GM18507 (cell line): ENCODE data around the gene SLC6A13.
"Not testable (repeated sequence)": the region's sequence is repeated elsewhere in the genome, so short reads cannot be mapped to it uniquely, and the experiment has no call there.

ENCODE experiments used
- DNase-seq: peaks from one replicate; pipeline ENCODE4 v3.0.0; 2011; ENCODE audit warnings: low read depth; ENCODE audit not compliant: insufficient read length; ENCODE audit errors: extremely low spot score
- FAIRE-seq: peaks from 2 replicates; lab custom pipeline; 2011; peaks lifted over from hg19 to GRCh38; lab: Jason Lieb, UNC

The SLC6A13 gene

DNA sequence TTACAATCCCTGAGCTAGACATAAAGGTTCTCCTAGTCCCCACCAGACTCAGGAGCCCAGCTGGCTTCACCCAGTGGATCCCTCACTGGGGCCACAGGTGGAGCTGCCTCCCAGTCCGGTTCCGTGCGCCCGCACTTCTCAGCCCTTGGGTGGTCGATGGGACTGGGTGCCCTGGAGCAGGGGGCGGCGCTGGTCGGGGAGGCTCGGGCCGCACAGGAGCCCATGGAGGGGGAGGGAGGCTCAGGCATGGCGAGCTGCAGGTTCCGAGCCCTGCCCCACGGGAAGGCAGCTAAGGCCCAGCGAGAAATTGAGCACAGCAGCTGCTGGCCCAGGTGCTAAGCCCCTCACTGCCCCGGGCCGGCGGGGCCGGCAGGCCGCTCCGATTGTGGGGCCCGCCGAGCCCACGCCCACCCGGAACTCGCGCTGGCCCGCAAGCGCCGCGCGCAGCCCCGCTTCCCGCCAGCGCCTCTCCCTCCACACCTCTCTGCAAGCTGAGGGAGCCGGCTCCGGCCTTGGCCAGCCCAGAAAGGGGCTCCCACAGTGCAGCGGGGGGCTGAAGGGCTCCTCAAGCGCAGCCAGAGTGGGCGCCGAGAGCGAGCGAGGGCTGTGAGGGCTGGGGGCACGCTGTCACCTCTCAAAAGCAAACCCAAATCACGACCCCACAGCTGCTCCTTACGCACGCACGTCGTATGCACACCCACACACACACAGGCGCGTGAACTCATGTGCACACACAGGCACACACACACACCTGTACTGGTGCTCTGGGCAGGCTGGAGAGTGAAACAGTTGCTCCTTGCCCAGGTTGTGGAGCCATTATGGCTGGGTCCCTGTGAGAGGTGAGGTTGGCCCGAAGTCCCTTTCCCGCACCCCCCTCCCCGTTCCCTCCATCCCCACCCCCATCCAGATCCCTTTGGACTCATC lies 74.4 kb downstream of the SLC6A13 start:
- not testable (repeated sequence) for FAIRE-seq

DNA sequence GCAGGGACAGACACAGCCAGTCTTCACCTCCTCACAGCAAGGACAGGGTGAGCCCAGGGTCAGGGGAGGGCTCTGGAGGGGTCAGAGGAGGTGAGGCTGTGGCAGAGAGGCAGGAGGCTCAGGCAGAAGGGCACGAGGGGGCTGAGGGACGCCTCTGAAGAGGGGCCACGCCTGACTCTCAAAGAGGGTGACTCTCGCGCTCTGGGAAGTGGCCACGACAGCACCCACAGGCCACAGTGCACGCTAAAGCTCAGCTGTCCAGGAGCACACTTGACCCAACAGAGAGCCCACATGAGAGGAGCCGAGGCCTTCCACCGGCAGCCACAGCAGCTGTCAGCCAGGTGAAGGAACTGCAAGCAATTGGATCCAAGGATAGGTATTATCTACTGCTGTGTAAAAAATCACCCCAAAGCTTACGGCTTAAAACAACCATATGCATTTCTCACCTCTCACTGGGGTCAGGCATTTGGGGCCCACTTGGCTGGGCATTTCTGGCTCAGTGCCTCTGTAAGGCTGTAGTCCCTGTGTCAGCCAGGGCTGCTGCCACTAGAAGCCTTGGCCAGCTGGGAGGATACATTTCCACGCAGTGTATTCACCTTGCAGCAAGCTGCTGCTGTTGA lies 76.5 kb downstream of the SLC6A13 start:
- FAIRE-seq (no peak), DNase-seq (no peak)

More for the DNA sequence above, 74.4 kb downstream of the SLC6A13 start:
- not testable (repeated sequence) for DNase-seq

DNA sequence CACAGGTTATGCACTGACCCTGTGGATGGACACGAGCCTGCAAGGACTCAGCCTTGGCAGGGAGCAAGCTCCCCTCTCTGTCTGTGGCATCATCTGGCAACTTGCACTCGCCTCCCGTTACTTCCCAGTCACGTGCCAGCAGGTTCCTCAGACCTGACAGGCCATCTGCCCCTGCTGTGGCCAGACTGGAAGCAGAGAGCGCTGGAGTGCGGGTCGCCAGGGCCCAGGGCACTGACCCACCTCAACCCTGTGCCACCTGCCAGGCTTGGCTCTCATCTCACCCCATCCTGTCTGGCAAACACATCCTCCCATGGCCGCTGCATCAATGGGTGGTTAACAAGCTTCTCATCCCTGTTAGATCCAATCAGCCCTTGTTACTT lies 77.1 kb downstream of the SLC6A13 start:
- DNase-seq (no peak), FAIRE-seq (no peak)

DNA sequence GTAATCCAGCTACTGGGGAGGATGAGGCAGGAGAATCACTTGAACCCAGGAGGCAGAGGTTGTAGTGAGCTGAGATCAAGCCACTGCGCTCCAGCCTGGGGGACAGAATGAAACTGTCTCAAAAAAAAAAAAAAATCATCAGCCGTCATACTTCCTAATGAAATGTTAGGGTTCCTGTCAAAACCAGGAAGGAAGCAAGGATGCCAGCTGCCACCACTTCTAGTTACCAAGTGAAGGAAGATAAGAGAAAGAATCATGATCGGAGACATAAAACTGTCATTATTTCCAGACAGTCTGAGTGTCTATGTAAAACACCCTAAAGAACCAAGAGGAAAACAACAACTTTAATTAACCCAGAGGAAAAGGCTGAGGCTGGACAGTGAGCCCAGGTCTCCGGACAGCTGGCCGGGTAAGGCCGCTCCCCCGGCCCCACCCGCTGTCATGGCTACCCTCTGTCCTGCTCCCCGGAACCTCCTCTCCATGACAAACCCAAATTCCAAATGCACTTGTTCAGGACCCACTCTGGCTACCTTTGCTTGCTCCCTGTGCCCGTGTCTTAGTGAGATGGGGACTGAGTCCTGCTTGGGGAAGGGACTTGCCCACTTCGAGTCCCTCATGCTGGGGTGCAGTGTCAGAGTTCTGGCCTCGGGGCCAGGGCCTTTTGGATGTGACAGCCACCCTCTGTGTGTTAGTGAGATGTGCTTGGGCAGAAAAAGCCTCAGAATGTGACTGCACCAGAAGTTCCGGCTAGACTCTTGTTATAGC lies 77.6 kb downstream of the SLC6A13 start:
- FAIRE-seq (no peak), DNase-seq (no peak)

DNA sequence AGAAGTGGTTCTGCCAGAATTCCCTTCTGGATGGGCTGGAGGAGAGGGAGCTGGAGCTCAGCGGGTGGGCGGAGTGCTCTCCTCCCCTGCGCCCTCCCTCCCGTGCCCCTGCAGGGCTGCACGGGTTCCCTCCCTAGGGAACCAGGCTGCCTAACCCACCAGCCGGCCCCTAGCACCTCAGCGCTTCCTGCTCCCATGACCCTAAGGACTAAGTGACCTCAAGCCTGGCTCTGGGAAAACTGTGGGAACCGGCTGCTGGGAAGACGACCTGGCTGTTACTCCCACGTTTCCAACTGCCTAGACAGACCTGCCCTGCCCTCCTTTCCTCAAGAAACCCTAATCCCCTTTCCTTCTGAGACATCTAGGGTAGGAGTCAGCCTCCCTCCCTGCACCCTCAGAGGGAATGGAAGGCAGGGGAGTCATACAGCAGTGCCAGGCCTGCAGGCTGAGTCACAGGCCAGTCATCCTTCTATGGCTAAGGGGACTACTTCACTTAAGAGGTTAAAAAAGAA lies 80.2 kb downstream of the SLC6A13 start:
- no peak for DNase-seq
- no peak for FAIRE-seq

DNA sequence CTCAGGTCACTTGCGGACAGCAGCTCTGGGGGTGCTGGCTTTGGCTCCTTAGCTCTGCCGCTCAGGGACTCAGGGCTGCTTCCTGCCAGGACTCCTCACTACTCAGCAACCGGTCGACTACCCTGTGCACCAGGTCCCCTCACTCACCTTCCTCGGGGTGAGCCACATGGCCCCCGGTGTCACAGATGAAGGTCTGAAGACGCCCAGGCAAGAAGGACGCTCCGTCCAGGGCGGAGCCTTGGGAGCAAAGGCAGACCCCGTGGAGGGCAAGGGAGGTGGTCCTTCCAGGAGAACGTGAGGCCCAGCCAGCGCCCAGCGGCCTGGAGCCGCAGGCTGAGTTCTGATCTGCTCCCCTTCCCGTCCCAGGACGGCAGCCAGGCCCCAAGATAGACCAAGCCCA lies 80.7 kb downstream of the SLC6A13 start:
- FAIRE-seq = no peak

DNA sequence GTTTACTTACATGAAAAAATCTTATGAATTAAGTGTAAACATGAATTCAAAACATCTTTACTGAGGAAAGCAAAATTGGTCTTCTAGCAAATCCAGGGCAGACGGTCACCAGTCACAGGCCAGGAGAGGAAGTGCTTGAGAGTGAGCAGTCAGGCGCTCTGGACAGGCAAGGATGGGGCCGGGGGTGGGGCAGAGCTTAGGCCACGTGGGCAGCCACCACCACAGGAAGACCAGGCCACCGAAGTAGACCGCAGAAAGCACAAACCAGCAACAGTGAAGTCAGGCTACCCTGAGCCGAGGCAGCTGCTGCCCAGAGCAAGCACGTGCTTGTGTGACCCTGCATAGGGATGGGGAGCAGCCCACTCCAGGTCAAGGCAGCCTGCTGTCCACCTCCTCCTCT lies 82.2 kb downstream of the SLC6A13 start:
- FAIRE-seq (peak; percentile 21), DNase-seq (peak; percentile 50)

More for the DNA sequence above, 80.7 kb downstream of the SLC6A13 start:
- DNase-seq = no peak

DNA sequence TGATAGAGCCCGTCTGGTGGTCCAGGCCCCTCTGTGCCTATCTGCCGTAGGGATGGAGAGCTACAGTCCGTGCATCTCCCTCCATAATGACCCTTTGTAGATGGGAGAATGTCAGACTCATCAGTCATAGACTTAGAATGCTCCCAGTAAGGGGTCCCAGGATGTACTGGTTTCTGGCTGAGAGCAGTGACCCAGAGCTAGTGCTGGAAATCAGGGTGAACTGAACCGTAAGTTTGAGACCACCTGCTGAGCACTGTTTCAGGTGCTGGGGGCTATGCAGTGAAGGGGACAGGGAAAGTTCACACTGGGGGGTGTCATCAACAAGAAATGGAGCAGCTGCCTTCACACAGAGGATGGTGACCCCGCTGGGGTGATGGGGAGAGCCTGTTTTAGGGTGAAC lies 82.8 kb downstream of the SLC6A13 start:
- DNase-seq = no peak
- no peak for FAIRE-seq

DNA sequence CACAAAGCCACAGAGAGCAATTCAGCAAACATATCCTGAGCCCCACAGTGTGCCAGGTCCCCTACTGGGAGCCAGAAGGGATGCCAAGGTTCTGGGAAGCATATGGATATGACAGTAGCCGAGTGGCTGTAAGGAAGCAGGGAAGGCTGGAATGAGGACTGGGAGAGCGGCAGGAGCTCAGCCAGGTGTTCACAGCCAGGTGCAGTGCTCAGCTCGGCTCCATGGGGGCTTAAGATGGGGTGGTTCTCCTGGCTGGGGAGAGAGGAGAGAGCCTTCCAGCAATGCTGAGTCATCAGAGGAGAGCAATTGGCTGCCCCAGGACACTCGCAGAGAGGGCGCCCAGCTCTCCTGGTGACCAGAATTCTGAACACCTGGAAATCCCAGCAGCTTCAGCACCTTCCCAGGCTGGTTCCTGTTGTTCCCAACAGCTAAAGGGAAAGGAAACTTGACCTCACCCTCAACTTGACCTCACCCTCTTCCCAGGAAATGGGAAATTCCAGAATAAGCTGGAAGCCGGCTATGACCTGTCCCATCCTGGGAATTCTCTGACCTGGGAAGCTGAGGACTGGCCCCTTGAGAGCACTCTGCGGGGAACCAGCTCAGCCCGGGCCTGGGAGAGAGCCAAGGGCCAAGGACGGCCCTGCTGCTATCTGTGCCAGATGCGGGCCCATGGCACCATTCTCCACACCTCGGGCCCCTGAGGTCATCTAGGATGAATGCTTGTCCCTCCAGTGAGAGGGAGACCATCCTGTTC lies 83.3 kb downstream of the SLC6A13 start:
- DNase-seq (no peak), FAIRE-seq (no peak)

DNA sequence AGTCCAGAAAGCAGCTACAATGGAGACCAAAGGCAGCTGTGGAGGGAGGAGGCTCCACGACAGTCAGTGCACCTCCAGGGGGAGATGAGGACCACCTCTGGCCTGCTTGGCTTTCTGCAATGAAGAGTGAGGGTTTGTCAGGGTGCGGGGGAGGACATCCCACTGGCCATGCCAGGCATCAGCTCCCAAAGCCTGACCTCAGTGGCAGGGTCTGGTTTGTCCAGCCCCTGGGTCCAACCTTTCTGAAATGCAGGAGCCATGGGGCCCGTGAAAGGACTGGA lies 83.9 kb downstream of the SLC6A13 start:
- no peak for DNase-seq
- no peak for FAIRE-seq

DNA sequence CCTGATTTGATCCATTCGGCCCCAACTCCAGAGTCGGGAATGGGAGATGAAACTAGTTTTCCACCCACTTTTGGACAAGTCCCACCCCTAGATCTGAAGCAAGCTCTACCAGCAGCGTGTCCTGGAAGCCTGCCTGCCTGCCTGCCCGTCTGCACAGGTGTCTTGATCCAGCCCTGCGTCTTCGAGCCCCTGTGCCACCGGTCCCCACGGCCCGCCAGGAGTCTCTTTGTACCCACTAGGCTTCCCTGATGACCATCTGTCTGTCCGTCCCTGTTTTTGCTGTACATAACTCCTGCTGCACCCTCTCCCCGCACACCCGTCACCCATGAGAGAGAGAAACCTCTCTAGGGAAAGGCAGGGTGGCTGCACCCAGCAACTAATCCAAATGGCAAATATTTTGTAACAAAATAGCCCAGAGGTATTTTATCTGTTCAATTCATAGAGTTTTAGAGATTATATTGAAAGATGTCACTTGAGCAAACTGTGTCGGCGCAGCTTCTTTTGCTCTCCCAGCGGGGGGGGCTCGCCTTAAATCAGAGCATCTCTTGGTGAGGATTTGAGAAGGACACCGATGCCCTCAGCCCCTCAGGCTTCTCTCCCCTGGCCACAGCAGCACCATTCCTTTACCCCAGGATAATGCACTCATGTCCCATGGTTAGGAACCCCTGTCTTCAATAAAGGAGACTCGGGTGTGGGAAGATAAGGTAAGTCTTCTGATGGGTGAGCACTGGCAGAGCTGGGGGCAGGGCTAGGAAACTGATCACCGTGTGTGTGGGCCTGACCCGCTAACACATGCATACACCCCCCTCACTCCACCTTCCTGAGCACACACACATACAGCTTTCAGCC lies 84.4 kb downstream of the SLC6A13 start:
- FAIRE-seq (no peak), DNase-seq (no peak)

DNA sequence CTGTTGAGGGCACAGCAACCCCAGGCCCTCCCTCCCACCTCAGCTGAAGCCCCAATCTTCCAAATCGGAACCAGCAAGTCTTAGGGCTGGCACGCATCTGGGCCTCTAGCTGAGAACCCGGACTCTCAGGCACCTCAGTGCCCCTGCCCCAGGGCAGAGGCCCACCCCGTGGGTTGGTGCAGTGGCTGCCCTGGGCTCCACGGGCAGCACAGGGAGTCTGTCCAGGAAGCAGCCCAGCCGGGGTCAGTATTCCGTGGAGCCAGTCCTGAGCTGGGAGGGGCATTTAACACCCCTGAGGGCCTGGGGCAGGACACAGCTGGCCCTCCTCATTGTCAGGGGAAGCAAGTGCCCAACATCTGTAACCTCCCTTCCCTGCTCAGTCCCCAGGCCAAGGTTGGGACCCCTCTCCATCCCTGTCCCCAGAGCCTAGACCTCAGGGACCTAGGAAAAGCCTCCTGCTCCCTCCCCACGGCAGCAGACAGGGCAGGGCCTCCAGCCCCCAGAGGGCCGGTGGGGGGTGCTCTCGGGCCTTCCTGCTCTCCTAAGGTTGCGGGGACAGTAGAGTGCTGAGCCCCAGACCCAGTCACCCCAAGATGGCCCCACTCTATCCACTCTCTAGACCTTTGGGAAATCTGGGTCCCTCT lies 85.2 kb downstream of the SLC6A13 start:
- DNase-seq (no peak), FAIRE-seq (no peak)

DNA sequence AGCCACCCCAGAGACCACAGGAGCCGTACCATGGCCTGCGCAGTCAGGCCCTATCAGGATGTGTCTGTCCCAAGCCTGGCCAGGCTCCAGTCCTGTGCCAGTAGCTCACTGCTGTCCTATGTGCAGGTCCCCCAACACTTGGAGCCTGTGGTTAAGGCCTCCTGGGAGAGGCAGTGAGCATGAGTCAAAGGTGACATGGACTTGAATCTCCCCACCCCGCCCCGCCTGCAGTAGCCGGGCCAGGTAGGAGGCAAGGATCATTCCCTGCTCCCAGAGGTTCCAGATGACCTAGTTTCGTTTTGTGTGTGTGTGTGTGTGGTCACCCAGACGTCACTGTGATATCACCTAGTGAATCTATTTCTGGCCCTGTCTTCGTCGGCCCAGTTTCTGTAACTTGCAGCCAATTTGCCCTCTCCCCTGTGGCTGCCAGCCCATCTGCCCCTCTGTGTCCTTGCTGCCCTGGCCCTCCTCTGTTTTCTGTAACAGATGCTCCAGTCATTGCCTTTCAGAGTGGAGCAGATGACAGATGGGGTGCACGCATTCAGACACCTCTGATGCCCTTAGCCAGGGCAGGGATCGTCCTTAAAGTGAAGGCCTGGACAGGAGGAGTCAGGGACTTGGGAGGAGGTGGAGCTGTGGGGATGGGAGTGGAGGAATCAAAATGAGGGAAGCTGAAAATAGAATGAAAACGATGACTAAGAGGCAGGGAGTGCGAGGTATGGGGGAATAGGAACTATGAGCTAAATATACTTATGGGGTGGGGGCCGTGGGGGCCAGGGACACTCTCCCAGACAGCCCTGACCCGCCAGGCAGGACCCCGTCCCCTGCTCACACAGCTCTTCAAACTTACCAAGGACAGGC lies 86.1 kb downstream of the SLC6A13 start:
- FAIRE-seq (no peak), DNase-seq (no peak)

DNA sequence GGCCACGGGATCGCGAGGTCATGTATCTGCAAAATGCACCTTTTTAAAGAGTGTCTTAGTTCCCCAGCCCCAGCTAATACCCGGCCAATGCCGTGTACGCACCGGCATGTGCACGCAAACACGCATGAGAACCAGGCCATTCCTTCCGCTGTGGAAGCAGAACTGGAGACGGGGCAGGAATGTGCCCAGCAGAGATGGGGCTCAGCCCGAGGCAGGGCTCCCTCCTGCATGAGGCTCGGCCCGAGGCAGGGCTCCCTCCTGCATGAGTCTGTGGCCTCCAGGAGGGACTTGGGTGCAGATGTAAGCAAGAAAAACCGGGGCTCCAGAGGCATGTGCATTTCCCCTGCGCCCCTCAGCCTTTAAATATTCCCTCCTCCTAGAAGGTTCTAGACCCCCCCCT lies 86.9 kb downstream of the SLC6A13 start:
- FAIRE-seq = no peak
- no peak for DNase-seq

DNA sequence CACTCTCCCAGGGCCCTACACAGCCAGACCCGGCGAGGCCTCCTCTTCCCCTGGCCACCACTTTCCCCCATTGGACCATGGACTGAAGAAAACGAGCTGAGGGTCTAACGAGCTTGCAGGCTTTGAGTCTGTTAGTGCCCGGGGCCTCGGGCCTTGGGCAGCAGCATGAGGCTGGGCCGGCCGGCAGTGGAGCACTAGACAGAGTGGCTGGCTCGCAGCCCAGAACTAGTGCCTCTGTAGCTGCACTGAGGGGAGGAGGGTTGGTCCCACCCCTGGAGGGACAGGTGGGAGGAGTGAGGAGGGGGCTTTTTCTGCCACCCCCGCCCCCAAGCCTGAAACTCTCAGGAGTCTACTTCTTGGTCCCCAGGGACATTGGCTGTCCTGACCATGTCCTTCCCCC lies 87.4 kb downstream of the SLC6A13 start:
- DNase-seq (no peak), FAIRE-seq (no peak)

DNA sequence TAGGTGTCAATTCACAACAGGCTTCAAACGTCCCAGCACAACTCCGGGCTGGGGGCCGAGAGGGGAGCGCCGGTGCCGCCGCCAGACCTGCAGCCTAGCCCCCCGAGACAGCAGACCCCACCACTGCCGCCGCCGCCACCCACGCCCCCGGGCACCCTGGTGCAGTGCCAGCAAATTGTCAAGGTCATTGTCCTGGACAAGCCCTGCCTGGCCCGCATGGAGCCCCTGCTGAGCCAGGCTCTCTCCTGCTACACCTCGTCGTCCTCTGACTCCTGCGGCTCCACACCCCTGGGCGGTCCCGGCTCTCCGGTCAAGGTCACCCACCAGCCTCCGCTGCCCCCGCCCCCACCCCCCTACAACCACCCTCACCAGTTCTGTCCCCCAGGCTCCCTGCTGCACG lies 88.0 kb downstream of the SLC6A13 start:
- no peak for FAIRE-seq
- no peak for DNase-seq

DNA sequence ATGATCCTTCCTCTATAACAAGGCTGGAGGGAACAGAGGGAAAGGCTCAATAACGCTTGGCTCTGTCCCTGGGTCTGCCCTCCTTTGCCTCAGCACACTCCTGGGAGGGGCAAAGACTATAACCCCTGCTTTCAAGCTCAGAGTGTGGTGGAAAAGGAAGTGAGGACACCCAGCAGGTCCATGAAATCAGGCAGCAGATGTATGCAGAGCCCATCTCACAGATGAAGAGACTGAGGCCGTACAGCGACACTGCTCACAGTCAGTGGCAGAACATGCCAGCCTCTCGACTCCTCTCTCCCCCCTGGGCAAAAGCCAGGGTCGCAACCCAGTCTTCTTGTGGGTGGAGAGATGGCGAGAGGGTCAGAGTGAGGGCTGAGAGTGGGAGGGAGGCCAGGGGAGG lies 88.5 kb downstream of the SLC6A13 start:
- no peak for DNase-seq
- no peak for FAIRE-seq
